Omental fat pad (tissue), 4 donors: ENCODE data around the gene CNTNAP4. TPM values are rescaled to one million over a fixed set of nuclear protein-coding genes. Genes with fewer than 3 reads are reported as not detected.

Source experiments
- ATAC-seq: fragments of 150-250 bp; one replicate; pipeline ENCODE4 v1.9.1; 2016; ENCODE audit warnings: mild to moderate bottlenecking, moderate library complexity; ENCODE audit not compliant: low FRiP score
- DNase-seq: peaks from one replicate; pipeline ENCODE4 v3.0.0-alpha.2; 2019; ENCODE audit warnings: low spot score
- CTCF ChIP-seq, 3 donors: fragments of 450-650 bp; IDR thresholded peaks; one replicate each; pipeline ENCODE4 v1.5.1; 2016 to 2017; ENCODE audit warnings: antibody characterized with exemption in 3 of 3, mild to moderate bottlenecking in 3 of 3, moderate library complexity in 2 of 3
- total RNA-seq, 4 donors: library from RNA; depleted of rRNA; stranded (reverse); fragments of >200 nt; gene quantifications; one replicate each; pipeline ENCODE4 v1.1.0, GENCODE V29; 2016

The CNTNAP4 gene
- total RNA-seq, 4 donors from 2014 or later = not detected

- TF ChIP-seq CTCF (IDR thresholded peaks at IDR 0.05) = no peak
- DNase-seq = no peak
- no peak for ATAC-seq
Measured at GRCh38 chr16:76336112-76336511, 58.9 kb downstream of the CNTNAP4 start.

- TF ChIP-seq CTCF (IDR thresholded peaks at IDR 0.05) = no peak
Measured at GRCh38 chr16:76338472-76338871, 61.3 kb downstream of the CNTNAP4 start.

GRCh38 chr16:76343769-76344168, 66.6 kb downstream of the CNTNAP4 start:
- no peak for TF ChIP-seq CTCF (IDR thresholded peaks at IDR 0.05)
- no peak for ATAC-seq

More at GRCh38 chr16:76338472-76338871, 61.3 kb downstream of the CNTNAP4 start:
- ATAC-seq (no peak), DNase-seq (no peak)

GRCh38 chr16:76345163-76345661, 68.0 kb downstream of the CNTNAP4 start:
- TF ChIP-seq CTCF (IDR thresholded peaks at IDR 0.05) = no peak
- no peak for DNase-seq
- peak; percentile 86 for ATAC-seq

More at GRCh38 chr16:76343769-76344168, 66.6 kb downstream of the CNTNAP4 start:
- no peak for DNase-seq

- no peak for ATAC-seq
- no peak for TF ChIP-seq CTCF (IDR thresholded peaks at IDR 0.05)
- no peak for DNase-seq
Measured at GRCh38 chr16:76346210-76346609, 69.0 kb downstream of the CNTNAP4 start.

GRCh38 chr16:76351441-76351840, 74.2 kb downstream of the CNTNAP4 start:
- DNase-seq = no peak
- ATAC-seq = no peak
- no peak for TF ChIP-seq CTCF (IDR thresholded peaks at IDR 0.05)

- TF ChIP-seq CTCF (IDR thresholded peaks at IDR 0.05) = no peak
- ATAC-seq (no peak), DNase-seq (no peak)
Measured at GRCh38 chr16:76360404-76360803, 83.2 kb downstream of the CNTNAP4 start.
